ENCODE results near the gene DHX35.

DNA sequence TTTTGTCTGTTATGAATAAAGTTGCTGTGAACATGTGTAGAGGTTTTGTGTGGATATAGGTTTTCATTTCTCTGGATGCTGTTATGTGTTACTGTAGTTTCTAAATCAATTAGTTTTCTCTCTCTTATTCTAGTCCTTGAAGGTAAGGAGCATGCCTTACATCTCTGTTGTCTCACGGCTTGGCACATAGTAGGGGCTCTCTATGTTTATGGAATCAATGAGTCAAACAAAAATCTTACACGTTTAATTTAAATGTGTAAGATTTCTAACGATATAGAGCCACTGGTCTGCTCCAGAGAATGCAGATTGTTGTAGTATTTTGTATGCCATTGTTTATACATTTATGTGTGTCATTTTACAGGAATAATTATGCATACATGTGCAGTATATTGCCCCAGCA is 15.3 kb upstream of the DHX35 start:
- TF ChIP-seq, protein P1, sequence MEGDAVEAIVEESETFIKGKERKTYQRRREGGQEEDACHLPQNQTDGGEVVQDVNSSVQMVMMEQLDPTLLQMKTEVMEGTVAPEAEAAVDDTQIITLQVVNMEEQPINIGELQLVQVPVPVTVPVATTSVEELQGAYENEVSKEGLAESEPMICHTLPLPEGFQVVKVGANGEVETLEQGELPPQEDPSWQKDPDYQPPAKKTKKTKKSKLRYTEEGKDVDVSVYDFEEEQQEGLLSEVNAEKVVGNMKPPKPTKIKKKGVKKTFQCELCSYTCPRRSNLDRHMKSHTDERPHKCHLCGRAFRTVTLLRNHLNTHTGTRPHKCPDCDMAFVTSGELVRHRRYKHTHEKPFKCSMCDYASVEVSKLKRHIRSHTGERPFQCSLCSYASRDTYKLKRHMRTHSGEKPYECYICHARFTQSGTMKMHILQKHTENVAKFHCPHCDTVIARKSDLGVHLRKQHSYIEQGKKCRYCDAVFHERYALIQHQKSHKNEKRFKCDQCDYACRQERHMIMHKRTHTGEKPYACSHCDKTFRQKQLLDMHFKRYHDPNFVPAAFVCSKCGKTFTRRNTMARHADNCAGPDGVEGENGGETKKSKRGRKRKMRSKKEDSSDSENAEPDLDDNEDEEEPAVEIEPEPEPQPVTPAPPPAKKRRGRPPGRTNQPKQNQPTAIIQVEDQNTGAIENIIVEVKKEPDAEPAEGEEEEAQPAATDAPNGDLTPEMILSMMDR (IDR thresholded peaks at IDR 0.05) = no peak
- no peak for TF ChIP-seq POLR2AphosphoS5 (IDR thresholded peaks at IDR 0.05; ENCODE audit: low read depth, low read length)
- TF ChIP-seq, protein P2, sequence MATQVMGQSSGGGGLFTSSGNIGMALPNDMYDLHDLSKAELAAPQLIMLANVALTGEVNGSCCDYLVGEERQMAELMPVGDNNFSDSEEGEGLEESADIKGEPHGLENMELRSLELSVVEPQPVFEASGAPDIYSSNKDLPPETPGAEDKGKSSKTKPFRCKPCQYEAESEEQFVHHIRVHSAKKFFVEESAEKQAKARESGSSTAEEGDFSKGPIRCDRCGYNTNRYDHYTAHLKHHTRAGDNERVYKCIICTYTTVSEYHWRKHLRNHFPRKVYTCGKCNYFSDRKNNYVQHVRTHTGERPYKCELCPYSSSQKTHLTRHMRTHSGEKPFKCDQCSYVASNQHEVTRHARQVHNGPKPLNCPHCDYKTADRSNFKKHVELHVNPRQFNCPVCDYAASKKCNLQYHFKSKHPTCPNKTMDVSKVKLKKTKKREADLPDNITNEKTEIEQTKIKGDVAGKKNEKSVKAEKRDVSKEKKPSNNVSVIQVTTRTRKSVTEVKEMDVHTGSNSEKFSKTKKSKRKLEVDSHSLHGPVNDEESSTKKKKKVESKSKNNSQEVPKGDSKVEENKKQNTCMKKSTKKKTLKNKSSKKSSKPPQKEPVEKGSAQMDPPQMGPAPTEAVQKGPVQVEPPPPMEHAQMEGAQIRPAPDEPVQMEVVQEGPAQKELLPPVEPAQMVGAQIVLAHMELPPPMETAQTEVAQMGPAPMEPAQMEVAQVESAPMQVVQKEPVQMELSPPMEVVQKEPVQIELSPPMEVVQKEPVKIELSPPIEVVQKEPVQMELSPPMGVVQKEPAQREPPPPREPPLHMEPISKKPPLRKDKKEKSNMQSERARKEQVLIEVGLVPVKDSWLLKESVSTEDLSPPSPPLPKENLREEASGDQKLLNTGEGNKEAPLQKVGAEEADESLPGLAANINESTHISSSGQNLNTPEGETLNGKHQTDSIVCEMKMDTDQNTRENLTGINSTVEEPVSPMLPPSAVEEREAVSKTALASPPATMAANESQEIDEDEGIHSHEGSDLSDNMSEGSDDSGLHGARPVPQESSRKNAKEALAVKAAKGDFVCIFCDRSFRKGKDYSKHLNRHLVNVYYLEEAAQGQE (IDR thresholded peaks at IDR 0.05; ENCODE audit: insufficient read depth in 1 of 2, low read depth in 2 of 2, low read length in 1 of 2) = no peak
- TF ChIP-seq SIN3A (IDR thresholded peaks at IDR 0.05; ENCODE audit: borderline replicate concordance, insufficient read depth, low read depth, low read length) = no peak
- no peak for TF ChIP-seq TCF7L2 (IDR thresholded peaks at IDR 0.05; ENCODE audit: low read depth, low read length)

All from Panc1 (cell line).